ENCODE data around the gene OBP2A. TPM values are rescaled to one million over a fixed set of nuclear protein-coding genes. Genes with fewer than 3 reads are reported as not detected.

The OBP2A gene
- total and polyA plus RNA-seq, 2 donors = not detected

DNA sequence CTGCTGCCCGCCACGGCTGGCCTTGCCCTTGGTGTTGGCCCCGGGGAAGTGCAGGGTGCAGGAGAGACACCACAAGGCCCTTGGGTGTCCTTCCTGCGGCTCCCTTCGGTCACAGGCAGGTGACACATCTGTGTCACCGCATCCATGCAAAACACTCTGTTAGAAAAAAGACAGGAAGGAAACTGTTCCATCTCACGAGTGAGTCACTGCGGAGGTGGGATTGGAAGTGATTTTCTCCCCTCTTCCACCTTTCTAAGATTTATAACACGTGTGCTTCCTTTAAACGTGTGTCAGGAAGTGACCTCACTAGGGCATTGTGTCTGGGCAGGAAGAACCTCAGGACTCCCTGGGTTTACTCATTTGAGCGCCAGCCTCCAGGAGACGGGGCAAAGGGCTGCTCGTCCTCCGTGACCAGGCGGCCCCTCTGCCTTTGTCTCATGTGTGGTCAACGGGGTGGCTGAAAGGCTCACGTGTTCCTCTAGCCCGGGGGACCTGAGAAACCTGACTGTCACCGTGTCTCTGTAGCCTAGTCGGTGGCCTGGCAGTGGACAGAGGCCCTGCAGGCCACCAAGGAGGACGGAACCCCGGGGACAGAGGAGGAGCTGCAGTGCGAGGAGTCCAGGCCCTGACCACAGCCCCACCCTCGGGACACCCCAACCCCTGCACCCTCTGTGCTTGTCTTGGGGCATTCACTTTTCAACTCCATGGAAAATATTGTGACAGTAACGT lies 29.6 kb upstream of the OBP2A start:
- Histone ChIP-seq H3K36me3 (ENCODE audit: insufficient read depth) (no peaks in the 10 kb centered on the region), H3K27ac (ENCODE audit: low read depth) (no peak overlapping the region), H3K4me3 (ENCODE audit: low read depth, low read length) (no peak overlapping the region), H3K4me1 (ENCODE audit: insufficient read depth) (no peaks in the 10 kb centered on the region)
- no peak for DNase-seq (ENCODE audit: extremely low spot score)
- WGBS = 71% methylated on average over 25 of the region's 25 CpGs

DNA sequence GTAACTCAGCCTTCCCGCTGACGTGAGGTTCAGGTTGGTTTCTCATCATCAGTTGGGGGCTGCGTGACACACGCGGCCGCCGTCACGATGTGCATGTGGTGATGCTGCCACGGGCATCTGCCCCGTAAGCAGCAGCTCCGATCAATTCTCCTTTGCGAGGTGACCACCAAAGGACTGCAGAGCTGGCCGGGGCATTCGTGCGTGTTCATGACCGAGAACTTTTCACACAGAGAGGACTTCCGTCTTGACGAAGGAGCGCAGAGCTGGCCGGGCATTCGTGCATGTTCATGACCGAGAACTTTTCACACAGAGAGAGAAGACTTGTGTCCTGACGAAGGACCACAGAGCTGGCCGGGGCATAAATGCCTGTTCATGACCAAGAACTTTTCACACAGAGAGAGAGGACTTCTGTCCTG lies 28.5 kb upstream of the OBP2A start:
- H3K27ac ChIP-seq (ENCODE audit: low read depth) = no peak overlapping the region
- H3K36me3 ChIP-seq (ENCODE audit: insufficient read depth) = no peaks in the 10 kb centered on the region
- 81% methylated on average over 24 of the region's 24 CpGs for WGBS
- DNase-seq (ENCODE audit: extremely low spot score) = no peak
- H3K4me1 ChIP-seq (ENCODE audit: insufficient read depth) = no peaks in the 10 kb centered on the region
- no peak overlapping the region for H3K4me3 ChIP-seq (ENCODE audit: low read depth, low read length)

- WGBS = 92% methylated on average over 10 of the region's 10 CpGs
- no peak for DNase-seq (ENCODE audit: extremely low spot score)
These were observed 26.6 kb upstream of the OBP2A start for GRCh38 chr9:135519179-135519971.

GRCh38 chr9:135520916-135521607 lies 24.9 kb upstream of the OBP2A start, which contains the start of gene LCN1:
Gene LCN1 (plus strand): TSS chr9:135521440. CDS start chr9:135521498, 58 bp downstream.
- Histone ChIP-seq H3K36me3 (ENCODE audit: insufficient read depth) (no peaks in the 10 kb centered on the region), H3K4me3 (ENCODE audit: low read depth, low read length) (no peak within 1 kb of the TSS), H3K4me1 (ENCODE audit: insufficient read depth) (no peaks in the 10 kb centered on the region), H3K27ac (ENCODE audit: low read depth) (no peak within 1 kb of the TSS)
- WGBS = 77% methylated on average over 18 of the region's 18 CpGs
- DNase-seq (ENCODE audit: extremely low spot score) = no peak

More at GRCh38 chr9:135519179-135519971, 26.6 kb upstream of the OBP2A start:
- Histone ChIP-seq H3K36me3 (ENCODE audit: insufficient read depth) (no peaks in the 10 kb centered on the region), H3K4me3 (ENCODE audit: low read depth, low read length) (no peak overlapping the region), H3K4me1 (ENCODE audit: insufficient read depth) (no peaks in the 10 kb centered on the region), H3K27ac (ENCODE audit: low read depth) (no peak overlapping the region)

GRCh38 chr9:135521608-135522095 lies 24.3 kb upstream of the OBP2A start:
- DNase-seq (ENCODE audit: extremely low spot score) = no peak
- 77% methylated on average over 11 of the region's 11 CpGs for WGBS
- H3K4me1 ChIP-seq (ENCODE audit: insufficient read depth) = no peaks in the 10 kb centered on the region
- no peak overlapping the region for H3K27ac ChIP-seq (ENCODE audit: low read depth)
- H3K4me3 ChIP-seq (ENCODE audit: low read depth, low read length) = no peak overlapping the region
- H3K36me3 ChIP-seq (ENCODE audit: insufficient read depth) = no peaks in the 10 kb centered on the region

DNA sequence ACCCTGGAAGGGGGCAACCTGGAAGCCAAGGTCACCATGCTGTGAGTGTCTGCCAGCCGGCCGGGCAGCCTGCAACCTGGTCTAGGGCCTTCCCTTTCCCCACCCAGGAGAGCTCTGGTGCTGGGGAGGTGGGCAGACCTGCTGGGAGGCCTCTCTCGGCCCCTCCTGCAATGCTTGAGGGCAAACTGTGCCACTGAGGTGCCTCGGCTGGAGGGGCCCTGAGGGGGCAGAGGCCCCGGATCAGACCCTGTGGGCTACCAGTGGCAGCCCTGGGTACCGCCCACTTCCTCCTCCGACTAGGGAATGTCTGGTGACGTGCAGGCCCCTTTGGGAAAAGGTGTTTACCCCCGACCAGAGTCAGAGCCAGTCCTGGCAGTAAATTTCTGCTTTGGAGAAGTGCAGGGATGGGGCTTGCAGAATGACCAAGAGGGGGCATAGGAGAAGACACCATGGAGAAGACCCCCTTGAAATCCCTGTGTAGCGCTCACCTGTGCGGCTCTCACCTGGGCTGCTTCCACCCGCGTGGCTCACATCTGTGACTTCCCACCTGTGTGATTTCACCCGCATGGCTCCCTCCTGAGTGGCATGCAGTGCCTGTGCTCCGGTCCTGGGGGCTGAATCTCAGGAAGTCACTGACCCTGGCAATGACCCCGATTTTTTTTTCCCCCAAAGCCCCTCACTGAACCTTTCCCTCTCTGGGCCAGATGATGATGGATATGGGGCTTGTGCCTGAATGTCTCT lies 23.6 kb upstream of the OBP2A start:
- DNase-seq (ENCODE audit: extremely low spot score) = no peak
- no peak overlapping the region for H3K4me3 ChIP-seq (ENCODE audit: low read depth, low read length)
- H3K27ac ChIP-seq (ENCODE audit: low read depth) = no peak overlapping the region
- 54% methylated on average over 16 of the region's 16 CpGs for whole genome bisulfite sequencing
- H3K4me1 ChIP-seq (ENCODE audit: insufficient read depth) = no peaks in the 10 kb centered on the region
- no peaks in the 10 kb centered on the region for H3K36me3 ChIP-seq (ENCODE audit: insufficient read depth)

DNA sequence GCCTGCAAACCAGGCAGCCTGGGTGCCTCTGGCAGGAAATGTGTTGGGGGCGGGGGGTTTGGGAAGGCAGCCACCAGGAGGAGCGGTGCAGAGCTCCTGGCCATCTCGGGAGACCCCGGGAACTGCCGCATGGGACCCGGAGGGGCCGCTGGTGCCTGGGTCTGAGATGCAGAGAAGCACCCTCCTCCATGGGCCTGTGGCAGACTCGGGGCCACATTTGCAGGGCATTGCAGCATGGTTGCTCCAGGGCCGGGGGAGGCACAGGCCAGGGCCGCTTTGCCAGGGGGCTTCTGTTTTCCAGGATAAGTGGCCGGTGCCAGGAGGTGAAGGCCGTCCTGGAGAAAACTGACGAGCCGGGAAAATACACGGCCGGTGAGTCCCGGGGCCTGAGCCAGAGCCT lies 23.0 kb upstream of the OBP2A start:
- Histone ChIP-seq H3K27ac (ENCODE audit: low read depth) (no peak overlapping the region), H3K4me1 (ENCODE audit: insufficient read depth) (no peaks in the 10 kb centered on the region), H3K36me3 (ENCODE audit: insufficient read depth) (no peaks in the 10 kb centered on the region), H3K4me3 (ENCODE audit: low read depth, low read length) (no peak overlapping the region)
- no peak for DNase-seq (ENCODE audit: extremely low spot score)
- 60% methylated on average over 17 of the region's 17 CpGs for WGBS

DNA sequence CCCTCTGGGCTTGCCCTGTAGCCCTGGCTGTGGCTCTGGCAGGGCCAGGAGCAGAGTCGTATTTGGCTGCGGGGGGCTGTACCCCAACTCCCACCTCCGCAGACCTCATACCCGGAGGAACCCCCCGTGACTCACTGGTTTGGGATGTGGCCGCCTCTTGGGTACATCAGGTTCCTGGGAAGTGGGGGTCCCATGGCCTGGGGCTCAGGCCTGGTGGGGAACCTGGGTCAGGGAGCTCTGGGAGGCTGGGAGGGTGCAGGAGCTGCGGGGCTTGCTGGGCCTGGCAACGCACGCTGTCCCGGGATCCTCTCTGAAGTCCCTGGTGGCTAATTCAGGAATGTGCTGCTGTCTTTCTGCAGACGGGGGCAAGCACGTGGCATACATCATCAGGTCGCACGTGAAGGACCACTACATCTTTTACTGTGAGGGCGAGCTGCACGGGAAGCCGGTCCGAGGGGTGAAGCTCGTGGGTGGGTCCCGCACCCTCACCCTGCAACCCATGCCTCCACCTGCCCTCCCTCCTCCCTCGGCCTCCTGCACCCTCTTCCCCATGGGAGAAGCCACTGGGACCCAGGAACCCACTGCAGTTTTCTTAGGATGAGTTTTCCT lies 22.3 kb upstream of the OBP2A start:
- Histone ChIP-seq H3K4me1 (ENCODE audit: insufficient read depth) (no peaks in the 10 kb centered on the region), H3K36me3 (ENCODE audit: insufficient read depth) (no peaks in the 10 kb centered on the region), H3K27ac (ENCODE audit: low read depth) (no peak overlapping the region), H3K4me3 (ENCODE audit: low read depth, low read length) (no peak overlapping the region)
- WGBS = 58% methylated on average over 21 of the region's 21 CpGs
- DNase-seq (ENCODE audit: extremely low spot score) = no peak

DNA sequence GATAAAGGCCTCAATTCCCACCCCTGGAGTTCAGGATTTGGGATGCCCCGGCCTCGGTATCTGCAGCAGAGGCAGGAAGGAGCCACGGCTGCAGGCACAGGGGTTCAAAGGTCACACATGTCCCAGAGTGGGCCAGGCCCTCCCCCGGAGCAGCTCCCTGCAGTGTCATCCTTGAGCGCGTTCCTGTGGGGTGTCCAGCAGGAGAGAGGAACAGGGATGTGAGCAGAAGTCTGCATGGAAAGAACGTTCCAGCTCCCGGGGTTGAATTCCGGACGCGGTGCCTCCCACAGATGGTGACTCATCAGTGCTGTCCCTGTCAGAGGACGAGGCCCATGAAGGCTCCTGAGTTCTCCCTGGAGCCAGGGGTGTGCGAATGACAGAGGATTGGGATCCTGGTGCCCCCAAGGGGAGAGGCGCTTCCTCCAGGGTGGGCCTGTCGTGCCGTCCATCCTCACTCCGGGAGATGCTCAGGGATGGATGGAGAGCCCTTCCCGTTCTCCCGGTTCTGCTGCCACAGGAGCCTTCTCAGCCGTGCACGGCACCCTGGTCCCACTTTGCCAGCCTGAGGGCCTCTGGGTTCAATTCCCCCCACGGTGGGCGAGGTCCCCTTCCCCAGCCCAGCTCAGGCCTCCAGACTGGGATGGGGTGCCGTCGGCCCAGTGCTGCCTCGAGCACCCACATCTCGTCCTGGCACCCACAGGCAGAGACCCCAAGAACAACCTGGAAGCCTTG lies 21.6 kb upstream of the OBP2A start:
- 63% methylated on average over 27 of the region's 27 CpGs for WGBS
- no peak for DNase-seq (ENCODE audit: extremely low spot score)
- no peak overlapping the region for H3K27ac ChIP-seq (ENCODE audit: low read depth)
- H3K36me3 ChIP-seq (ENCODE audit: insufficient read depth) = no peaks in the 10 kb centered on the region
- H3K4me3 ChIP-seq (ENCODE audit: low read depth, low read length) = no peak overlapping the region
- H3K4me1 ChIP-seq (ENCODE audit: insufficient read depth) = no peaks in the 10 kb centered on the region

DNA sequence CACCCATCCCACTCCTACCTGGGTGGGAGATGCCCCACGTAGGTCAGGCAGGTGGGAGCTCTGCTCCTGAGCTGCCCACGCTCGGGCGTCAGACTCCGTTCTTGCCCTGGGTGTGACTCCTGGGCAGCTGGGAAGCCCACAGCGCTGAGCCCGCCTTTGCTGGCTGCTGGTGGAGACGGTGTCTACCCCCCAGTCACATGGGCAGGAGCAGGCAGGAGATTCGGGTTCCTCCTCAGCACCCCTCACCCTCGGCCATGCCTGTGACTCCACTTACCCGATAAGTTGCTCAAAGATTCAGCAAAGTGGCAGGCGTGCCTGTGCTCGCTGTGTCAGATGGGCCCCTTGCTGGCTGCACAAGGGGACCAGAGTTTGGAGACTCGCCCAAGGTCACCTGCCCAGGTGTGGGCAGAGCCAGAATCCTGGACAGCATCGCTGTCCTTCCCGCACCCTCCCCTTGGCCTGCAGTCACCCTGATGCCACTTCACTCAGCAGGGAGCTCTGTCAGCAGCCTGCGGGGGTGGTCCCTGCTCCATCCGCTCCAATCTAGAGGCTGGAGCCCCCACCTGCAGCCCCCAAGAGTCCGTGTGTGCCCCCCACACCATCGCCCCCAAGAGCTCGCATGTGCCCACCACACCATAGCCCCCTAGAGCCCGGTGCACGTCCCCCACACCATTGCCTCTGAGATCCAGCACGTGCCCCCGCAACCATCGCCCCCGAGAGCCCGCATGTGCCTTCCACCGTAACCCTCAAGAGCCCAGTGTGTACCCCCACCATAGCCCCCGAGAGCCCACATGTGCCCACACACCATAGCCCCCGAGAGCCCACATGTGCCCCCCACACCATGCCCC lies 20.5 kb upstream of the OBP2A start:
- DNase-seq (ENCODE audit: extremely low spot score) = no peak
- WGBS = 79% methylated on average over 31 of the region's 31 CpGs
- Histone ChIP-seq H3K4me1 (ENCODE audit: insufficient read depth) (no peaks in the 10 kb centered on the region), H3K36me3 (ENCODE audit: insufficient read depth) (no peaks in the 10 kb centered on the region), H3K4me3 (ENCODE audit: low read depth, low read length) (no peak overlapping the region), H3K27ac (ENCODE audit: low read depth) (no peak overlapping the region)

- Histone ChIP-seq H3K27ac (ENCODE audit: low read depth) (no peak overlapping the region), H3K4me1 (ENCODE audit: insufficient read depth) (no peaks in the 10 kb centered on the region), H3K4me3 (ENCODE audit: low read depth, low read length) (no peak overlapping the region), H3K36me3 (ENCODE audit: insufficient read depth) (no peaks in the 10 kb centered on the region)
- 68% methylated on average over 11 of the region's 11 CpGs for WGBS
- no peak for DNase-seq (ENCODE audit: extremely low spot score)
These were observed 19.7 kb upstream of the OBP2A start for GRCh38 chr9:135526089-135526729.
